Measurements from ENCODE around the gene ATP13A4. TPM values are rescaled to one million over a fixed set of nuclear protein-coding genes. Genes with fewer than 3 reads are reported as not detected.

The ATP13A4 gene
- total RNA-seq, 2 donors from 2014 or later = 11.0 to 17.9 TPM

DNA sequence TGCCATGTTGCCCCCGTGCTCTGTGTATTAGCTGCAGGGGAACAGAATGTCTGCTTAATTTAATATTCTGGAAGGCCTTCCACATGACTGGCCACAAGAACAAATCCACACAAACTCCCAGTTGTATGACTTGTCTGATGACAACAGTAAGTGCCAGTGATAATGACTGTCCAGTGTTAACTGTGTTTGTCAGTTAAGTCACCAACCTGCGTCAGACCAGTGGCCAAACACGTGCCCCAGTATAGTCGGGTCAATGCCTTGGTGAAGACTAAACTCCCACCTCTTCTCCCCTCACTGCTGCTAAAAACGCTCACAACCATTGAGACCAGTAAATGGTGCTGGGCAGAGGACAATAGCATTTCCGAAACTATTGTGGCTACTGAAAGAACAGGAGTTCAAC lies 166.3 kb downstream of the ATP13A4 start:
- TF ChIP-seq, protein P1, sequence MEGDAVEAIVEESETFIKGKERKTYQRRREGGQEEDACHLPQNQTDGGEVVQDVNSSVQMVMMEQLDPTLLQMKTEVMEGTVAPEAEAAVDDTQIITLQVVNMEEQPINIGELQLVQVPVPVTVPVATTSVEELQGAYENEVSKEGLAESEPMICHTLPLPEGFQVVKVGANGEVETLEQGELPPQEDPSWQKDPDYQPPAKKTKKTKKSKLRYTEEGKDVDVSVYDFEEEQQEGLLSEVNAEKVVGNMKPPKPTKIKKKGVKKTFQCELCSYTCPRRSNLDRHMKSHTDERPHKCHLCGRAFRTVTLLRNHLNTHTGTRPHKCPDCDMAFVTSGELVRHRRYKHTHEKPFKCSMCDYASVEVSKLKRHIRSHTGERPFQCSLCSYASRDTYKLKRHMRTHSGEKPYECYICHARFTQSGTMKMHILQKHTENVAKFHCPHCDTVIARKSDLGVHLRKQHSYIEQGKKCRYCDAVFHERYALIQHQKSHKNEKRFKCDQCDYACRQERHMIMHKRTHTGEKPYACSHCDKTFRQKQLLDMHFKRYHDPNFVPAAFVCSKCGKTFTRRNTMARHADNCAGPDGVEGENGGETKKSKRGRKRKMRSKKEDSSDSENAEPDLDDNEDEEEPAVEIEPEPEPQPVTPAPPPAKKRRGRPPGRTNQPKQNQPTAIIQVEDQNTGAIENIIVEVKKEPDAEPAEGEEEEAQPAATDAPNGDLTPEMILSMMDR (IDR thresholded peaks at IDR 0.05) = no peak
- no peaks in the 10 kb centered on the region for H3K9me3 ChIP-seq
- H3K4me3 ChIP-seq = no peak overlapping the region
- DNase-seq = no peak
- no peak overlapping the region for H3K27ac ChIP-seq
- H3K27me3 ChIP-seq = no peaks in the 10 kb centered on the region
- H3K9ac ChIP-seq (ENCODE audit: low read depth in 2 of 2, low read length in 2 of 2) = no peak overlapping the region
- H3K4me1 ChIP-seq = no peaks in the 10 kb centered on the region
- intact Hi-C loops (cut with DNase I) = no loop called here
- no peaks in the 10 kb centered on the region for H3K36me3 ChIP-seq

DNA sequence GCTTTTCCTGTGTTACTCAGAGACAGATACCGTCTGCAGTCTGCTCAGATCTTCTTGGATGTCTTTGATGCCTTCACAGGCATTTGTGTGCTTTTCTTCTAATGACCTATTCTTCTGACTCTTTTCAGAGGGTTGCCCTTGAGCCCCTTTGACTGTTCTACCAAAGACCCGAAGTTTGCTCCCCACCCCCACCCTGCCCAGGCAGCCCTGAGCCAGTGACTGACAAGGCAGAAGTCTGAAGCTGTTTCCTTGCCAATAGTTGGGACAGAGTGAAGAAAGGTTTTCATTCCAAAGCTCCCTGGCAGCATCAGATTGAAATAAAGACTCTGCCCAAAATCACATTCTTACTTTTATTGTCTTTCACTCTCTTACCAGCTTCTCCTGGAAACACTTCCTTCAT lies 167.1 kb downstream of the ATP13A4 start:
- TF ChIP-seq, protein P1 (IDR thresholded peaks at IDR 0.05) = no peak
- no peak for DNase-seq
- Histone ChIP-seq H3K36me3 (no peaks in the 10 kb centered on the region), H3K27me3 (no peaks in the 10 kb centered on the region), H3K4me3 (no peak overlapping the region), H3K27ac (no peak overlapping the region), H3K9me3 (no peaks in the 10 kb centered on the region), H3K9ac (ENCODE audit: low read depth in 2 of 2, low read length in 2 of 2) (no peak overlapping the region), H3K4me1 (no peaks in the 10 kb centered on the region)
- intact Hi-C loops (cut with DNase I) = no loop called here

DNA sequence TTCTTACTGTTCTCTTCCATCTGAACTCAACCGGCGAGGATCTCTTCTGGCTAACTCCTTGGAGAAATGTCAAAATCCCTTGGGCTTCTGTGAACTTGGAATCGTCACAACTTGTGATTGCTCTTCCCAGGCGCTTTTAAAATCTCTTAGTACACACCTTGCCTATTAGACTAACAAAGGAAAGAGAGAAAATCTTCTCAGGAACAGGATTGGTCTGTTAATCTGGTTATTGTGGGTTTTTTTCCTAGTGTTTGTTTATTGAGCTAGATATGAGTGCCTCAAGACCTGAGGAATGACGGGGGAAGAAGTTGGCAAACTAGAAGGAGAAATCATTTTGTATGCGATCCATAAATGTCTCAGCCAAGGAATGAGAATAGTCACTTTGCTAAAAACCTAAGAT lies 176.0 kb downstream of the ATP13A4 start, which contains the start of gene ATP13A5:
Gene ATP13A5, minus strand, starts transcription at position 48 of the 400 bp plus-strand sequence. Its CDS starts 28 bp downstream, at position 20.
- DNase-seq = no peak
- Histone ChIP-seq H3K9ac (ENCODE audit: low read depth in 2 of 2, low read length in 2 of 2) (no peak within 1 kb of the TSS), H3K27ac (no peak within 1 kb of the TSS), H3K27me3 (no peaks in the 10 kb centered on the region), H3K4me1 (no peaks in the 10 kb centered on the region), H3K4me3 (no peak within 1 kb of the TSS), H3K9me3 (no peaks in the 10 kb centered on the region), H3K36me3 (no peaks in the 10 kb centered on the region)
- TF ChIP-seq, protein P1 (IDR thresholded peaks at IDR 0.05) = no peak
- intact Hi-C loops (cut with DNase I) = no loop called here

DNA sequence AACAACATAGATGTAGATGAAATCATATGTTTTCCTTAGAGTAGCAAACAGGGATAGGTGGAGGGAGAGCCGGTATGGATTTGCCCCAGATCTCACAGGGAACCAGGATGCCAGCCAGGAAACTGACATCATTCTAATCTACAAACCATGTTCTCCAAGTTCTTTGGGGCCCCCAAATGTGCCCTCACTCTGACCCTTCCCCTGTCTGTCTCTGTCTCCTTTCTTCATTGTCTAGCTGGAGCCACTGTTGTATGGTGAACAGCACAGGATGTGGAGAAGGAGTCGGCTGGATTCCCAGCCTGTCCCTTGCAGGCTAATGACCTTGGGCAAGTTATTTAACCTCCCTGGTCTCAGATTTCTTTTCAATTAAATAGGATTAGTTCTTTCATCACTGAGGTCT lies 177.1 kb downstream of the ATP13A4 start:
- Histone ChIP-seq H3K4me3 (no peak overlapping the region), H3K4me1 (no peaks in the 10 kb centered on the region), H3K9me3 (no peaks in the 10 kb centered on the region), H3K27ac (no peak overlapping the region), H3K27me3 (no peaks in the 10 kb centered on the region), H3K36me3 (no peaks in the 10 kb centered on the region), H3K9ac (ENCODE audit: low read depth in 2 of 2, low read length in 2 of 2) (no peak overlapping the region)
- no peak for DNase-seq
- TF ChIP-seq, protein P1 (IDR thresholded peaks at IDR 0.05) = no peak
- intact Hi-C loops (cut with DNase I) = no loop called here

DNA sequence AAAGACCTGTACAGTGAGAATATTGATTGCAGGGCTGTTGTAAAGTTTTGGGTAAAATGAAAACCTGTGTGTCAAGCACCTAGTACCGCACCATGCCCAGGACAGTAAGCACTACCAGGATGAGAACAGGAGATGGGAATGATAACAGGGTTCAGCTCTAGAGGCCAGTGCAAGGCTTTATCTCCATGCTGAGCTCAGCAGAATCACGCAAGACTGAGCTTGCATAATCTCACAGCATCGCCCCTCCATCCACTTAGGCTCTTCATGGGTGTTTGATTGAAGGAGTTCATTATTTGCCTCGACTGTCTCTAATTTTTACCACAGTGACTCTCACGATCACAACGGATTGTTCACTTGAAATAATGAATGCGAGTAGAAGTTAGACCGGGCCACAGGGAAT lies 179.1 kb downstream of the ATP13A4 start:
- no peaks in the 10 kb centered on the region for H3K4me1 ChIP-seq
- no peaks in the 10 kb centered on the region for H3K9me3 ChIP-seq
- H3K27ac ChIP-seq = no peak overlapping the region
- intact Hi-C loops (cut with DNase I) = no loop called here
- DNase-seq = no peak
- H3K27me3 ChIP-seq = no peaks in the 10 kb centered on the region
- H3K9ac ChIP-seq (ENCODE audit: low read depth in 2 of 2, low read length in 2 of 2) = no peak overlapping the region
- H3K36me3 ChIP-seq = no peaks in the 10 kb centered on the region
- TF ChIP-seq, protein P1 (IDR thresholded peaks at IDR 0.05) = no peak
- no peak overlapping the region for H3K4me3 ChIP-seq

DNA sequence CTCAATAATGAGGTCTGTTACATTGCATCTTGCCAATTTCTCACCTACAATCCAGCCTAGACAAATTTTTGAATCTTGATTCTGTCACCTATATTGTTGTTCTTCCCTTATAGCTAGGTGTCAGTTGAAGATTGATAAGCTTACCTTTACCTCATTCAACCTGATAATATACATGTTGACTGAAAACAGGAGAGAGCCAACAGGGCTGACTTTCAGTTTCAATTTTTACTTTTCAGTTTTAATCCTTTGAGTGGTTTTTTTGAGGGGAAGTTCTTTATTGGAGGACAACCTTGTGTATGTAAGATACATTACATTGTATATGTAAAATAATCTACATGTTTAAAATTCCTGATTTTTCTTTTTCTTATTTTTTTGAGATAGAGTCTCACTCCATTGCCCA lies 181.9 kb downstream of the ATP13A4 start:
- TF ChIP-seq, protein P1 (IDR thresholded peaks at IDR 0.05) = no peak
- no peaks in the 10 kb centered on the region for H3K27me3 ChIP-seq
- no peak overlapping the region for H3K4me3 ChIP-seq
- no peak overlapping the region for H3K9ac ChIP-seq (ENCODE audit: low read depth in 2 of 2, low read length in 2 of 2)
- DNase-seq = no peak
- no peaks in the 10 kb centered on the region for H3K4me1 ChIP-seq
- intact Hi-C loops (cut with DNase I) = no loop called here
- H3K27ac ChIP-seq = no peak overlapping the region
- no peaks in the 10 kb centered on the region for H3K9me3 ChIP-seq
- H3K36me3 ChIP-seq = no peaks in the 10 kb centered on the region

Data from colonic mucosa (tissue), 4 donors.